Measurements from ENCODE around the gene LTO1.

Gene LTO1

DNA sequence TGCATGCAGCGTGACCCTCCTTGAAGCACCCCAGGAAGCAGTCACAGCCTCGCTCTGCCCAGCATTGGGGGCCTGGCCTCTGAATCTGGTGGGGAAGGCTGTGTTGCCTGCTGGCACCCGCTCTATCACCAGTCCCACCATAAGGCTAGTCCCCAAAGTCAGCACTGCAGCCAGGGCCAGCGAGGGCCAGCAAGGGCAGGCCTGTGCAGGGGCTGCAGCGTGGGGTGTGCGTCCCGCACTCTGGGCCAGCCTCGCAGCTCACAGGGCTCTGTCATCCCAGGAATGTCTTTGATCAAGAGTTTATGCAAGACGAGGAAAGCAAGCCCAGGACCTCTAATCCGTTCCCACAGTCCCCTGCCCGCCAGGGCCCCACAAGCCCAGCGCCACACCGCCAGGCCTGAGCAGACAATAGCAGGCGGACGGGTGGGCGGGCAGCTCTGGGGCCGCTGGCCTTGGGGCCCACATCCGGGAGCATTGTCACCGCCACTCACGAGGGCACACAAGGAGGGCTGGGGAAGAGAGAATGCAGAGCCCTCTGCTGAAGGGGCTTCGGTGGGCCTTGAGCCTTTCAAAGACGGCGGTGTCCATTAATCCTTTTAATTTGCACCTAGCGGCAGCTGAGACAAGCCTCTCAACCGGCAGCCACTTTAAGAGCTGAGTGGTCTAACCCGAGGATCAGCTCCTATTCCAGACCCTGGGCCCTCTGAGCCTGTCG is 17.1 kb downstream of the LTO1 start:
- no peak for DNase-seq (ENCODE audit: low read depth, low spot score)

DNA sequence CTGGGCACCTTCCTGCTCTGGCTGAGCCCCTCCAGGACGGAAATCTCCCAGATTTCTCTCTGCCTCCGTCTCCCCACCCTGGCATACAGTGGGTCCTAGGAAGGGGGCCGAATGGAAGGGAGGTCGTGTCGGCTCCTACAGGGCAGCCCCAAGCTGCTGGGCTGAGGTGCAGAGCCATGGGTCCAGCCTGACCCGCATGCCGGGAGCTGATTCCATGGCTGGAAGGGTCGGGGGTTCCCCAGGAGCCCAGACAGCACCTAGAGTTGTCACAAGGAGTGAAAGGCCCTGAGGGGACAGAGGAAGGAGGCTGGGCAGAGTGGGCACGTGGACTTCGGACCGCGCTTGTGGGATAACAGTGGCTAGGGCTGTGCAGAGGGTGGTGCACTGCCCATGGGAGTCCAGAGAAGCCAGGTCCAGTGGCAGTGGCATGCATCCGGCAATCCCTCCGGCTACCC is 17.7 kb downstream of the LTO1 start:
- DNase-seq (ENCODE audit: low read depth, low spot score) = no peak

DNA sequence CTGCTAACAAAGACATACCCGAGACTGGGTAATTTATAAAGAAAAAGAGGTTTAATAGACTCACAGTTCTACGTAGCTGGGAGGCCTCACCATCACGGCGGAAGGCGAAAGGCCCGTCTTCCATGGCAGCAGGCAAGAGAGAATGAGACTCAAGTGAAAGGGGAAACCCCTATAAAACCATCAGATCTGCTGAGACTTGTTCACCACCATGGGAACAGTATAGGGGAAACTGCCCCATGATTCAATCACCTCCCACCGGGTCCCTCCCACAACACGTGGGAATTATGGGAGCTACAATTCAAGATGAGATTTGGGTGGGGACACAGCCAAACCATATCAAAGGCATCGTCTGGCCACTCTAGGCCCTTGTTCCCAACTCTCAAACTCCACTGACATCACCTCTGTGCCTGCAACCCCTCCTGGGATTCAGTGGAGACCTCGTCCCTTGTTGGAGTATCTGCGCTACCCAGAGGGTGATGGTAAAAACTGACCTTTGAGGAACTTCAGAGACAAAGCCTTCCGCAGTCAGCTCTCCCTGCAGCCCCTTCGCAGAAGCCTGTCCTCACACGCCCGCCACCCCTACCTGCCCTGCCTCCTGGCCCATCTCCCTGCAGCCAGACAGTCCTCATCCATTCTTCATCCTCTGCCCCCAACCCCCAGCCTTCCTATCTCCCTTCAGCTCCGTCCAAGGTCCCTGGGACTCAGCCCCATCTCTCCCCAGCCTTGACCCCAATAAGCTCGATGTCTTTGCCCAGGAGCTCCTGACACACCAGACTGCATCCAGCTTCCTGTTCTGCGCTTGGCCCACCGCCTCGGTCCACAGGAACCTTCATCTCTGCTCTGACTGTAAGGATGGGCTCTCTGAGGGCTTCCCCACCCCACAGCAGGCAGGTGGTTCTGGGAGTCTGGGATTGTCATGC is 18.4 kb downstream of the LTO1 start:
- DNase-seq (ENCODE audit: low read depth, low spot score) = no peak

DNA sequence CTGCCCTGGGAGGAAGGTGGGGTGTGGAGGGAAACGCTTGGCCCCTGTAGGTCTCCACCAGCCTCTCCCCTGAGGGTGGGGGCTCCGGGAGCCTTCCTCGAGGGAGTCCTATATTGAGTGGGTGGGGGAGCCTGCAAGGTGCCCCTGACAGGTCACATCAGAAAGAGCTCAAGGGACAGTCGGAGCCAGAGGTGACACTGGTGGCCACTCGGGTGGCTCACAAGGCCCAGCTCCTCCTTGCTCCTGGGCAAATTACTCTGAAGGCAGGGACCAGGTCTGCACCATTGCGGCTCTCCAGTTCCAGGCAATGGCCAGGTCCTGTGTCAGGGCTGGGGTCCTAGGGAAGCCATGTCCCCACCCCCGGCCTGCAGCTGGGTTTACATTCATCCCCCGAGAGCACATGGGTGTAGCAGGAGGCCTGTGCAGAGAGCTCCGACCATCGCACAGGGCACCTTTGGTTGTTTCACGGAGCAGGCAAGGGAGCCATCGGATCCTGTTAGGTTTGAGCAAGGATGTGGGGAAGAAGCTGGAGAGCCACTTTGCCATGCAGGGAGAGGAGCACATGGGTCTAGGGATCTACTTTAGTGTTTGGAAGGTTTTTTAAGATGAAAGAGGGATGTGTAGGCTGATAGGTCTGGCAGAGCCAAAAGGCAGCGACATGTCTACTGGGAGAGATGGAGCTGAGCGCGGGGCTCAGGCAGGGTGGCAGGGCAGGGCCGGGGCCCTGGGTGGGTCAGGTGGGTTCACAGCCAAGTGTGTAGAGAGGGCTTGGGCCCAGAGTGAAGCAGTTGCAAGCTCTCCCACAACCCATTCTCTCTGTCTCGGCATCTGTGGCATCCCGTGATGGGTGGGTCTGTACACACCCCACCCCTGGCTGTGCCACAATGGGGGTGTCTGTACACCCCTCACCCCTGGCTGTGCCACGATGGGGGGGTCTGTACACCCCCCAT is 19.4 kb downstream of the LTO1 start:
- DNase-seq (ENCODE audit: low read depth, low spot score) = no peak

DNA sequence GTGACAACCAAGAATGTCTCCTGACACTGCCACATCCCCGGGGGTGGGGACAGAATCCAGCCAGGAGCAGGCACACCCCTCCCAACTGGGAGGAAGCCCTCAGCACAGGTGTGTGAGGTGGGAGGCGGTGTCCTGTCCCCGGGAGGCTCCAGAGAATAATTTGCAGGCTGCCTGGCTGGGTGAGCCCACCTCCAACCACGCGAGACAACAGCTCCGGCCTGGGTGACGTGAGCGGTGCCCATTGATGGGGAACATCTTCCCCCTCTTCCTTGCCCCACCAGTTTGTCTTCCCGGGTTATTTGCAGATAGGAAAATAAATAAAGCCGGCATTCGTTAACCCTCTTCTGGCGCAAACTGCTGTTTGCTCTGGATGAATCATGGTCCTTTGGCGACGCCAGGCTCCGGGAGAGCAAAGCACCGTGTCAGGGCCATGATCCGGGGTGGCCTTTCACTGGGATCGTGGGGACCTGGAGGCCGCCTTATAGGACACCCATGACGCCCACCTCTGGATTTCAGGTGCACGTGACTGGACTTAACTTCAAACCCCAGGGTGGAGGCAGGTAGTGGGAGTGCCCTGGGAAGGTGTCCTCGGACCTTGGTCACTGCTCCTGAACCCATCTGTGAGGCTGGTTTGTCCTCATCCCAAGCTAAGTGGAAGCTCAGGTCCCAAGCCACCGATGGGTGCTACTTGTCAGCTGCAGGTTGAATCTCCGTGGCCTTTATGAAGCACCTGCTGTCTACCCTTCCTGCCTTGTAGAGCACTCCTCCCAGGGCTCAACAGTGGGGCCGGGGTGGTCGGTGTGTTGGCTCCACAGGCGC is 20.3 kb downstream of the LTO1 start:
- no peak for DNase-seq (ENCODE audit: low read depth, low spot score)

DNA sequence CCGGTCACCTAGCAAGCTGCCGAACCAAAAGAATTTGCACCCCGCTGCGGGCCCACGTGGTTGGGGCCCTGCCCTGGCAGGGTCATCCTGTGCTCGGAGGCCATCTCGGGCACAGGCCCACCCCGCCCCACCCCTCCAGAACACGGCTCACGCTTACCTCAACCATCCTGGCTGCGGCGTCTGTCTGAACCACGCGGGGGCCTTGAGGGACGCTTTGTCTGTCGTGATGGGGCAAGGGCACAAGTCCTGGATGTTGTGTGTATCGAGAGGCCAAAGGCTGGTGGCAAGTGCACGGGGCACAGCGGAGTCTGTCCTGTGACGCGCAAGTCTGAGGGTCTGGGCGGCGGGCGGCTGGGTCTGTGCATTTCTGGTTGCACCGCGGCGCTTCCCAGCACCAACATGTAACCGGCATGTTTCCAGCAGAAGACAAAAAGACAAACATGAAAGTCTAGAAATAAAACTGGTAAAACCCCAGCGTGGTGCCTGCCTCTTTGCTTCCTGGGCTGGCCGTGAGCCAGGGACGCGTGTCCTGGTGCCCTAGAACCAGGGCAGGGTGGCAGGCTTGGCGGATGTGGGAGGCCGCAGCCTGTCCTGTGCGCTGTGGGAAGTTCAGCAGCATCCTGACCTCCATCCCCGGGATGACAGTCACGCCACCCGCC is 21.0 kb downstream of the LTO1 start:
- no peak for DNase-seq (ENCODE audit: low read depth, low spot score)

DNA sequence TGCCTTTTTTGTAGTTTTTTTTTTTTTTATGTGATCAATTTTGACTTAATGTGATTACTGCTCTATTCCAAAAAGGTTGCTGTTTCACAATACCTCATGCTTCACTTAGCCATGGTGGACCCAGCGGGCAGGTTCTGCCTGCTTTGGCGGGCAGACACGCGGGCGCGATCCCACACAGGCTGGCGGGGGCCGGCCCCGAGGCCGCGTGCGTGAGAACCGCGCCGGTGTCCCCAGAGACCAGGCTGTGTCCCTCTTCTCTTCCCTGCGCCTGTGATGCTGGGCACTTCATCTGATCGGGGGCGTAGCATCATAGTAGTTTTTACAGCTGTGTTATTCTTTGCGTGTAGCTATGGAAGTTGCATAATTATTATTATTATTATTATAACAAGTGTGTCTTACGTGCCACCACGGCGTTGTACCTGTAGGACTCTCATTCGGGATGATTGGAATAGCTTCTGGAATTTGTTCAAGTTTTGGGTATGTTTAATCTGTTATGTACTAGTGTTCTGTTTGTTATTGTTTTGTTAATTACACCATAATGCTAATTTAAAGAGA is 21.7 kb downstream of the LTO1 start:
- DNase-seq (ENCODE audit: low read depth, low spot score) = no peak

DNA sequence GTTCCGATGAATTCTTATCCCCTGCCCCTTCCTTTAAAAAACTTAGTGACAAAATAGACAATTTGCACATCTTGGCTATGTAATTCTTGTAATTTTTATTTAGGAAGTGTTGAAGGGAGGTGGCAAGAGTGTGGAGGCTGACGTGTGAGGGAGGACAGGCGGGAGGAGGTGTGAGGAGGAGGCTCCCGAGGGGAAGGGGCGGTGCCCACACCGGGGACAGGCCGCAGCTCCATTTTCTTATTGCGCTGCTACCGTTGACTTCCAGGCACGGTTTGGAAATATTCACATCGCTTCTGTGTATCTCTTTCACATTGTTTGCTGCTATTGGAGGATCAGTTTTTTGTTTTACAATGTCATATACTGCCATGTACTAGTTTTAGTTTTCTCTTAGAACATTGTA is 22.2 kb downstream of the LTO1 start:
- DNase-seq (ENCODE audit: low read depth, low spot score) = no peak

DNA sequence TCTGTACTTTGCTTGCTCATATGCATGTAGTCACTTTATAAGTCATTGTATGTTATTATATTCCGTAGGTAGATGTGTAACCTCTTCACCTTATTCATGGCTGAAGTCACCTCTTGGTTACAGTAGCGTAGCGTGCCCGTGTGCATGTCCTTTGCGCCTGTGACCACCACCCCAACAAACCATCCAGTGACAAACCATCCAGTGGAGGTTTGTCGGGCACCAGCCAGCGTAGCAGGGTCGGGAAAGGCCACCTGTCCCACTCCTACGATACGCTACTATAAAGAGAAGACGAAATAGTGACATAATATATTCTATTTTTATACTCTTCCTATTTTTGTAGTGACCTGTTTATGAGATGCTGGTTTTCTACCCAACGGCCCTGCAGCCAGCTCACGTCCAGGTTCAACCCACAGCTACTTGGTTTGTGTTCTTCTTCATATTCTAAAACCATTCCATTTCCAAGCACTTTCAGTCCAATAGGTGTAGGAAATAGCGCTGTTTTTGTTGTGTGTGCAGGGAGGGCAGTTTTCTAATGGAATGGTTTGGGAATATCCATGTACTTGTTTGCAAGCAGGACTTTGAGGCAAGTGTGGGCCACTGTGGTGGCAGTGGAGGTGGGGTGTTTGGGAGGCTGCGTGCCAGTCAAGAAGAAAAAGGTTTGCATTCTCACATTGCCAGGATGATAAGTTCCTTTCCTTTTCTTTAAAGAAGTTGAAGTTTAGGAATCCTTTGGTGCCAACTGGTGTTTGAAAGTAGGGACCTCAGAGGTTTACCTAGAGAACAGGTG is 23.1 kb downstream of the LTO1 start:
- no peak for DNase-seq (ENCODE audit: low read depth, low spot score)

DNA sequence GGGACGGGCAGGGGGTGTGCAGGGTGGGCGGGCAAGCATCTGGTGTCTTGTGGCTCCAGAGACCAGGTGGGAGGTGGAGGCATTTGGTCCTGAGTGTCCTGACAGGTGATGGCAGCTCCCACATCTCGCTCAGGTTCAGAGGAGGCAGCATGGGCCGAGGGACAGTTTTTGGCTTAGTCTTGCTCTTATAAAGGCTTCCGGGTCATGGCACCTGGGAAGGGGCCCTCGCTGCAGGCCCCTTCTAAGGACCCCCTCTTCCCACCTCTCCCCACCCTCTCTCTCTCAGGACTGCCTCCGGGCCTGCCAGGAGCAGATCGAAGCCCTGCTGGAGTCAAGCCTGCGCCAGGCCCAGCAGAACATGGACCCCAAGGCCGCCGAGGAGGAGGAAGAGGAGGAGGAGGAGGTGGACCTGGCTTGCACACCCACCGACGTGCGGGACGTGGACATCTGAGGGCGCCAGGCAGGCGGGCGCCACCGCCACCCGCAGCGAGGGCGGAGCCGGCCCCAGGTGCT is 24.3 kb downstream of the LTO1 start:
- DNase-seq (ENCODE audit: low read depth, low spot score) = no peak

DNA sequence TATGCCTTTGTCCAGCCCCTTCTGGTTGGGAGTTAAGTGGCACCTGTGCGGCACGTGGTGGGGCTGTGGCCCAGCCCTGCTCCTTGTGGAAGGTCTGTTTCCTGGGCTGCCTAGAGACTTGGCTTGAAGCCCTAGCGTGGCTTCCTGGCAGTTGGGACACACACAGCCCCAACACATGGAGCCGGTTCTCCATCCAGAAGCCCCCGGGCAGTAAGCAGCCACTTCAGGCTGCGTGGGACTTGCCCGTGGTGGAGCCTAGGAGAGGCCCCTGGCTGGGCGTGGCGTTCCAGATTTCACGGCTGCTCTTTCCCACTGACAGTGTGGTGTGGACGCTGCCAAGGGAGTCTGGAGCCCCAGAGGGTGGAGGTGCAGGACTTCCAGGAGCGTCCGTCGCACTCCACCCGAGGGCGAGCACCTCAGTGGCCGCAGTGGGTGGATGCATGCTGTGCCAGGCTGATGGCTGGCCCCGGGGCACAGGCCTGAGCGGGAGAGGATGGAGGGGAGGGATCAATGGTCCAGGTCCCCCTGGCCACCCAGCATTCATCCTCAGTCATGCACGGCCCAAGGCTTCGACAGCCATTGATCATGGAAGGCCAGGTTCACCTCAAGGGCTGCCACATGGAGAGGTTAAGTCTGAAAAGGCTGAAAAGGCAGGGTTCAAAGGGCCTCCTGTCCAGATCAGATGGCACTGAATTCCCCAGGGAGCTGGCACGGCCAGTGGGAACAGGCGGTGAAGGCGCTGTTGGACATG is 24.9 kb downstream of the LTO1 start:
- no peak for DNase-seq (ENCODE audit: low read depth, low spot score)

DNA sequence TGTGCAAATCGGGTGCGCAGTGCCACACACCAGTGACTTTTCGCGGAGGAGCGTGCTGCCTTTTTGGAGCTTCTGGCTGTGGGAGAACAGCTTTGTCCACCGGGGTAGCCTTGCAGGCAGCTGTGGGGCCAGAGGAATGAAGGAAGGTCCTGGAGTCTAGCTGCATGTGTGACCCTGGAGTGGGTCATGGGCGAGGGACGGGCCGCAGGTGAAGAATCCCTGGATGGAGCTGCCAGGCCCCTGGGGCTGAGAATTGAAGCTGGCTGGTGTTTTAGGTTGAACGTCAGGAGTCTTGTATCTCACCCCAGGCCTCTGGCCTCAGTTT is 25.6 kb downstream of the LTO1 start:
- no peak for DNase-seq (ENCODE audit: low read depth, low spot score)

DNA sequence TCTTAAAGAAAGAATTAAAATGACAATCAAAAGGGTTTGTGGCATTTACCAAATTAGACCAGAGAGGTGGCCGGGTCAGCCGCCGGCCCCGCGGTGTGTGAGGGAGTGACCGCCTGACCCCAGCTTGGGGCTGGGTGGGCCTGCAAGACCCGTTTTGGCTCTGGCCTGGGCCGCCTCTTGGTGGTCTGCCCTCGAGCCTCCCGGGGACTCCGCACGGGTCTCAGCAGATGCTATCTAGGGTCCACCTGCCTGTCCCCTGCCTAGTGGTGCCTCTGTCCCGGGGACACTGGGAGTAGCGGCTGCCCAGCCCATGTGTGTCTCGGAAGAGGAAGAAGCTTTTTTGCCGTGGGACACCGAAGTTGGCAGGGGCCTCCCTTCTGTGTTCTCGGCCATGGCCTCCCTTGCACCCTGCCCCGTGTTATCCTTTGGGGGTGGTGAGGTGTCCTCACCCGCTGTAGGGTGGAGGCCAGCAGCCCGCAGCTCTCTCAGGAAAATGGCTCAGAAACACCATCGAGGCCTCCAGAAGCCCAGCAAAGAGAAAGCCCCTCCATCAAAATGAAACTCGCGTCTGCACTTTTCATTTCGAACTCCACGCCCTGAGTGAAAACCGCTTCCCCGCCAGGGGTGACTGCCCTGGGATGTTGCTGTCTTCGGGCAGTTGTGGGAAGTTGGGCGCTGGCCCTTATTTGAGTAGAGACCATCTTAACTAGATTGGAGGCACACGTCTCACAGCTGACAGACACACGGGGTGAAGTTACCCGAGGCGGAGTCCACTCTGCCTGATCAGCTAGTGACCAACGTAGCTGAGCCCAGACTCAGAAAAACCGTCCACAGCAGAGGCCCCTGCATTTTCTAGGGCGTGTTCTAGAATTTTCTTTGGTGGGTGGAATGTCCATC is 26.2 kb downstream of the LTO1 start:
- no peak for DNase-seq (ENCODE audit: low read depth, low spot score)

DNA sequence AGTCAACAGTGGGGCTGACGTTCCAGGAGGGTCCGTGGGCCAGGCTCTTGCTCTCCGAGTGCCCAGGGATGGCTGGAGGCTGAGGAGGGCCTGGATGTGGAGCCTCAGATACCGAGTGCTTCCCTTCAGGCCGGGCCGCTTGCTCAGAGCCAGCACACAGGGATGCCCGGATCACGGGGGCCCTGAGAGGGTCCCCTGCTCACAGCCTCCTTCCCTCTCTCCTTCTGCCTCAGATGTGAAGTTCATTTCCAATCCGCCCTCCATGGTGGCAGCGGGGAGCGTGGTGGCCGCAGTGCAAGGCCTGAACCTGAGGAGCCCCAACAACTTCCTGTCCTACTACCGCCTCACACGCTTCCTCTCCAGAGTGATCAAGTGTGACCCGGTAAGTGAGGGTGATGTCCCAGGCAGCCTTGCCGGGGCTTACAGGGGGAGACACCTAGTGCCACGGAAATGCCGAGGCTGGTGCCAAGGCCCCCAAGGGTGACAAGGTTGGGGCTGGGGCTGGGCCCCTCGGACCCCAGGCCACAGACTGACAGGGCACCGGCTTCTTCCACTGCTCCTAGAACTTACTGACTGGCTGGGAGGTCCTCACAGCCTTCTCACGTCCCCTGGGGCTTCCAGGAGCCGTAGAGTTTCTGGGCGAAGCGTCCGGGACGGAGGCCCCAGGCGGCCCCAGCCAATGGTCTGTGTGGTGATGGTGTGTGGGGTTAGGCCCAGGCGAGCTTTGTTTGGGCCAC is 27.2 kb downstream of the LTO1 start:
- DNase-seq (ENCODE audit: low read depth, low spot score) = no peak

DNA sequence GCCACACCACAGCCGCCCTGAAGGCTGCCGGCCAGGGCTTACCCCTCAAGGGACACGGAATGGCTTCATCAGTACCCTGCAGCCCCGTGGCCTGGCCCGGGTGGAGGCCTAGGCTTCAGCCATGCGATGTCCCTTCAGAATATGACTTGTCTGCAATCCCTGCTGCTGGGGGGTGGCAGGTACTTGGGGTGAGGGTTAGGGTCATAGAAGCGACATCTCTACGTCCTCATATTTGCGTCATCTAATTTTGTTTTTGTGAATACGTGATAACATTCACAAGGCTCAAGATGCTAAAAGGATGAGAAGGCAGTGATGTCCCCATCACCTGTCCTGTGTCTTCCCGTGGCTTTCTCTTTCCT is 27.8 kb downstream of the LTO1 start:
- DNase-seq (ENCODE audit: low read depth, low spot score) = no peak

DNA sequence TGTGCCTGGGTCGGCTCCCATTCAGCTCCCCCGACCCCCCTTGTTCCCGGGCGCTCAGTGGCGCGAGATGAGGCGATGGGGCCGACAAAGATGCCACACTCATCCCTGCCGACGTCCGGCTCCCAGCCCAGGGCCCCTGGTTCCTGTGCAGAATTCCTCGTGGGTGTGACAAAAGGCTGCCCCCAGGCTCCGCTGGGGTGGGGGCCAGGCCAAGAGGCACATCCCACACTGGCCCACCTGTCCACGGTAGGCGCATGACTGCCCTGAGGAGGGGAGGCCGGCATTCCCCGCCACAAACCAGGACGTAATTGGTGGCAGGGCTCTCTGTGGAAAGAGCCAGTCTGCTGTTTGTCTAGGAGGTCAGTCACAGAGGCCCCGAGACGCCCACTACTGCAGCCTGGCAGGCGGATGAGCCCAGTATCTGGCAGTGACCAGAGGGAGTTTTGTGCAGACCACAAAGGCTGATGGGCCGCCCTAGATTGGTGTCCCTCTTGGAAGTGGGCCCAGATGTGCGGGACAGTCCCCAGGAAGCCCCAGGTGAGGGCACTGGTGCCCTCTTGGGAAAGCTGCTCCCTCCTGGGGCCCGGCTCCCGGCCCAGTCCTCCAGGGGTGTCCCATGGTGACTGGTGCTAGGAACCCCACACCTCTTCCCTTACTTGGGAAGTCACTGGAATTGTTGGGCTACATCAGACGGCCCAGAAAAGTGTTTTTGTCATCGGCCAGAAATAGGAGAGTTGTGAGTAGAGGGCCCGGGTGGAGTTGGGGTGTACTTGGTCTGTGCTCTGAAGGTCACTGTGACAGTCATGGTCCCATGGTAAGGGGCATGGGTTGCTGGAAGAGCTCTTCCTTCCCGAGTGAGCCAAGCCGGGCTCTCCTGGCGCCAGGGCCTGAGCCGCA is 28.4 kb downstream of the LTO1 start:
- DNase-seq (ENCODE audit: low read depth, low spot score) = no peak
